ENCODE results near the gene GPR4.

DNA sequence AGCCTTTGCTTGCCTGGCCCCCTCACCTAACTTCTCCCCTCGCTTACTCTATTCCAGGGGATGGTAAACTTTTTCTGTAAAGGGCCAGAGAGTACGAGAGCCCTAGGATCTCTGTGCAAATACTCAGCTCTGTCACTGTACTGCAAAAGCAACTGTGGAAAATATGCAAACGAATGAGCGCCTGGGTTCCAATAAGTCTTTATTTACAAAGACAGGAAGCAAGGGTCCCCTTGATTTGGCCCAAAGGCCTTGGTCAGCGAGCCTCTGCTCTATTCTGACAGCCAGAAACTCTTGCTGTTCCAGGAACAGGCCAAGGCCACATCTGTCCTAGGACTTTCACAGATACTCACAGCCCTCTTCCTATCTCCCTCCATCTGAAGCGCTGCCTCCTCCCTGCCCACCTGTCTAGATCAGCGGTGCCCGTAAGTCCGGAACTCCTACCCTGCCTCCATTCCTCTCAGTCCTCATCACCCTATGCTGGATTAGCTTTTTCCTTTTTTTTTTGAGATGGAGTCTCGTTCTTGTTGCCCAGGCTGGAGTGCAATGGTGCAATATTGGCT lies 54.7 kb downstream of the GPR4 start:
- TF ChIP-seq CTCF (IDR thresholded peaks at IDR 0.05 in 8 of 11, conservative IDR thresholded peaks at IDR 0.05 in 3 of 11) (no peak), POLR2A (IDR thresholded peaks at IDR 0.05) (no peak)
